IMR-90 (cell line): ENCODE results near the gene SNX7. TPM values are rescaled to one million over a fixed set of nuclear protein-coding genes. Genes with fewer than 3 reads are reported as not detected.

ENCODE experiments used
- ATAC-seq: fragments of 200-7000 bp; cut with Tn5 transposase; 2 replicates; pipeline ENCODE4 v1.9.1; 2020; ENCODE audit warnings: low read depth, mild to moderate bottlenecking, moderate library complexity
- BruUV-seq: library from RNA; stranded (reverse); fragments of 400-500 nt; replicated peaks from 2 replicates; lab custom pipeline; 2021; lab: Mats Ljungman, UMichigan
- CTCF ChIA-PET: fragments of 300-600 bp; formaldehyde crosslinking; extraction: SDS; loops from one replicate; lab custom pipeline; 2021; ENCODE audit warnings: antibody characterized with exemption; lab: Yijun Ruan, JAX
- POLR2A ChIA-PET: fragments of 300-600 bp; sonication (Branson Sonifier 250); formaldehyde crosslinking; loops from one replicate; lab custom pipeline; 2022; ENCODE audit warnings: antibody characterized with exemption; ENCODE audit not compliant: unreplicated experiment; lab: Charles Lee
- DNase-seq: peaks from one replicate; pipeline ENCODE4 v3.0.0; 2013
- H2AFZ ChIP-seq: replicated peaks from 2 replicates; pipeline ENCODE3; 2013; ENCODE audit warnings: low read length, mild to moderate bottlenecking; ENCODE audit not compliant: poor library complexity
- H2AK5ac ChIP-seq: 2 replicates; pipeline ENCODE4 v1.6.1; 2013; ENCODE audit warnings: low read depth, low read length, inconsistent platforms
- H2AK9ac ChIP-seq: replicated peaks from 2 replicates; pipeline ENCODE3; 2013; ENCODE audit warnings: mild to moderate bottlenecking, low read depth, low read length, moderate library complexity; ENCODE audit not compliant: poor library complexity
- H2BK120ac ChIP-seq: 2 replicates; pipeline ENCODE4 v1.6.1; 2013; ENCODE audit warnings: low read depth, low read length, inconsistent platforms
- H2BK15ac ChIP-seq: 3 replicates; pipeline ENCODE4 v1.6.1; 2013; ENCODE audit warnings: low read depth, low read length, inconsistent platforms
- H2BK20ac ChIP-seq: 2 replicates; pipeline ENCODE4 v1.6.1; 2013; ENCODE audit warnings: low read depth, mild to moderate bottlenecking, inconsistent platforms, low read length, moderate library complexity
- H2BK5ac ChIP-seq: 2 replicates; pipeline ENCODE4 v1.6.1; 2013; ENCODE audit warnings: mild to moderate bottlenecking, low read depth, low read length, inconsistent platforms; ENCODE audit not compliant: poor library complexity, severe bottlenecking
- H3K14ac ChIP-seq: replicated peaks from 2 replicates; pipeline ENCODE4 v1.6.1; 2013; ENCODE audit warnings: low read depth, low read length, inconsistent platforms
- H3K18ac ChIP-seq: 2 replicates; pipeline ENCODE4 v1.6.1; 2013; ENCODE audit warnings: low read depth, low read length, control low read depth
- H3K23ac ChIP-seq: 2 replicates; pipeline ENCODE4 v1.6.1; 2013; ENCODE audit warnings: low read depth, low read length, inconsistent platforms
- H3K27ac ChIP-seq: 2 replicates; pipeline ENCODE4 v1.5.1; 2013; ENCODE audit warnings: mild to moderate bottlenecking, control low read depth, low read length; ENCODE audit not compliant: insufficient read depth
- H3K27me3 ChIP-seq: 2 replicates; pipeline ENCODE4 v1.6.1; 2013; ENCODE audit warnings: low read length; ENCODE audit not compliant: control insufficient read depth, insufficient read depth
- H3K36me3 ChIP-seq: 2 replicates; pipeline ENCODE4 v1.6.1; 2013; ENCODE audit warnings: low read length, mixed read lengths; ENCODE audit not compliant: control insufficient read depth, insufficient read depth
- H3K4ac ChIP-seq: 2 replicates; pipeline ENCODE4 v1.6.1; 2013; ENCODE audit warnings: low read depth, low read length, inconsistent platforms
- H3K4me1 ChIP-seq: 2 replicates; pipeline ENCODE4 v1.6.1; 2013; ENCODE audit warnings: low read length, mixed read lengths; ENCODE audit not compliant: control insufficient read depth, insufficient read depth
- H3K4me2 ChIP-seq: 2 replicates; pipeline ENCODE4 v1.6.1; 2013; ENCODE audit warnings: low read depth, mild to moderate bottlenecking, control low read depth, low read length, moderate library complexity
- H3K4me3 ChIP-seq: 2 replicates; pipeline ENCODE4 v1.5.1; 2013; ENCODE audit warnings: low read depth, mild to moderate bottlenecking, control low read depth, low read length, moderate library complexity; ENCODE audit not compliant: insufficient read depth
- H3K56ac ChIP-seq: 2 replicates; pipeline ENCODE4 v1.6.1; 2013; ENCODE audit warnings: low read length, inconsistent platforms; ENCODE audit not compliant: insufficient read depth; ENCODE audit errors: extremely low read depth
- H3K79me1 ChIP-seq, 2 experiments: 2 replicates each; pipeline ENCODE4 v1.6.1; 2013; ENCODE audit warnings: low read length in 2 of 2, inconsistent platforms in 1 of 2, low read depth in 1 of 2
- H3K9ac ChIP-seq: 2 replicates; pipeline ENCODE4 v1.6.1; 2013; ENCODE audit warnings: low read depth, low read length, control low read depth
- H3K9me1 ChIP-seq: 2 replicates; pipeline ENCODE4 v1.6.1; 2013; ENCODE audit warnings: low read length, inconsistent platforms; ENCODE audit not compliant: insufficient read depth
- H3K9me3 ChIP-seq: 2 replicates; pipeline ENCODE4 v1.6.1; 2013; ENCODE audit warnings: low read length; ENCODE audit not compliant: control insufficient read depth, insufficient read depth
- H4K20me1 ChIP-seq: 2 replicates; pipeline ENCODE4 v1.6.1; 2013; ENCODE audit warnings: low read length, inconsistent platforms; ENCODE audit not compliant: insufficient read depth
- H4K5ac ChIP-seq: 2 replicates; pipeline ENCODE4 v1.6.1; 2013; ENCODE audit warnings: mild to moderate bottlenecking, low read depth, low read length, control low read depth
- H4K8ac ChIP-seq, 2 experiments: 2 replicates each; pipeline ENCODE4 v1.6.1; 2013; ENCODE audit warnings: low read depth in 2 of 2, low read length in 2 of 2, control low read depth in 1 of 2, inconsistent platforms in 1 of 2
- H4K91ac ChIP-seq: 2 replicates; pipeline ENCODE4 v1.6.1; 2013; ENCODE audit warnings: low read depth, low read length, inconsistent platforms; ENCODE audit not compliant: insufficient read depth
- BHLHE40 ChIP-seq: fragments of 150-350 bp; IDR thresholded peaks from 2 replicates; pipeline ENCODE4 v1.6.1; 2016; ENCODE audit warnings: mild to moderate bottlenecking, low read depth, low read length
- CEBPB ChIP-seq: IDR thresholded peaks from 2 replicates; pipeline ENCODE4 v1.6.1; 2012; ENCODE audit warnings: low read depth, low read length, improper control_type of control experiment
- CHD1 ChIP-seq: IDR thresholded peaks from 2 replicates; pipeline ENCODE4 v1.6.1; 2012; ENCODE audit warnings: low read depth, low read length, improper control_type of control experiment
- FOS ChIP-seq: fragments of 150-350 bp; IDR thresholded peaks from 2 replicates; pipeline ENCODE4 v1.6.1; 2016; ENCODE audit warnings: low read depth, low read length
- MAFK ChIP-seq: IDR thresholded peaks from 2 replicates; pipeline ENCODE4 v1.6.1; 2012; ENCODE audit warnings: low read depth, low read length, improper control_type of control experiment
- MXI1 ChIP-seq: IDR thresholded peaks from 2 replicates; pipeline ENCODE4 v1.6.1; 2012; ENCODE audit warnings: low read depth, mild to moderate bottlenecking, low read length, moderate library complexity, borderline replicate concordance
- NFE2L2 ChIP-seq: fragments of 150-350 bp; IDR thresholded peaks from 2 replicates; pipeline ENCODE4 v1.6.1; 2016; ENCODE audit warnings: low read depth, mild to moderate bottlenecking, low read length
- POLR2A ChIP-seq: IDR thresholded peaks from 2 replicates; pipeline ENCODE4 v1.6.1; 2012; ENCODE audit warnings: mild to moderate bottlenecking, low read depth, low read length
- RAD21 ChIP-seq: IDR thresholded peaks from 2 replicates; pipeline ENCODE4 v1.6.1; 2012; ENCODE audit warnings: low read length, improper control_type of control experiment
- RFX5 ChIP-seq: IDR thresholded peaks from 2 replicates; pipeline ENCODE4 v1.8.0; 2012; ENCODE audit warnings: low read depth, mild to moderate bottlenecking, low read length, moderate library complexity
- SMC3 ChIP-seq: fragments of 150-350 bp; IDR thresholded peaks from 2 replicates; pipeline ENCODE4 v1.6.1; 2016; ENCODE audit warnings: low read depth, mild to moderate bottlenecking, antibody characterized with exemption, low read length, moderate library complexity
- WGBS, 2 experiments: methylation state at CpG; one replicate each; pipeline versions ENCODE4 v1.1.5 to v1.1.7; 2013; ENCODE audit warnings: missing lambda C conversion rate in 2 of 2; ENCODE audit not compliant: insufficient read length in 1 of 2; ENCODE audit errors: extremely low coverage in 2 of 2; 5-methylcytosine and 5-hydroxymethylcytosine counted together
- dilution Hi-C: fragments of 300-500 bp; cut with HindIII; formaldehyde crosslinking; loops from one replicate; pipeline ENCODE4 v1.14.3; 2018; ENCODE audit warnings: low sequenced_read_pairs; ENCODE audit not compliant: unreplicated experiment
- in situ Hi-C: fragments of 300-500 bp; cut with MboI; formaldehyde crosslinking; loops from 3 replicates; pipeline ENCODE4 v1.14.3; 2019; ENCODE audit warnings: low sequenced_read_pairs, inconsistent platforms, mixed read lengths
- intact Hi-C: fragments of 100-400 bp; cut with micrococcal nuclease; formaldehyde crosslinking; loops from 2 replicates; pipeline ENCODE4 v1.10.0; 2022
- polyA plus RNA-seq, 3 experiments: library from polyadenylated mRNA; depleted of rRNA; stranded (reverse); fragments of >200 nt; gene quantifications; 2 replicates each; pipeline ENCODE4 v1.2.3, GENCODE V29; 2012; ENCODE audit warnings: low replicate concordance in 1 of 3
- total RNA-seq: library from RNA; depleted of rRNA; stranded (reverse); fragments of >200 nt; gene quantifications from 2 replicates; pipeline ENCODE4 v1.2.3, GENCODE V29; 2012
- TF ChIP-seq, protein P1 (sequence below): fragments of 150-350 bp; IDR thresholded peaks from 2 replicates; pipeline ENCODE4 v1.6.1; 2016; ENCODE audit warnings: low read depth, mild to moderate bottlenecking, low read length, moderate library complexity, borderline replicate concordance

SNX7 gene
- total and polyA plus RNA-seq, 2 of the 4 experiments (the other 2 are of a cell fraction): 22.5 to 24.4 TPM

- Histone ChIP-seq H2AK9ac (no peak overlapping the region), H2BK5ac (no peak overlapping the region), H3K9ac (no peak overlapping the region), H3K4ac (no peak overlapping the region), H3K27me3 (no peaks in the 10 kb centered on the region), H3K9me3 (no peaks in the 10 kb centered on the region), H3K4me2 (no peak overlapping the region), H4K20me1 (no peaks in the 10 kb centered on the region), H3K4me3 (no peak overlapping the region), H4K8ac (no peak overlapping the region), H4K91ac (no peak overlapping the region), H3K14ac (no peak overlapping the region), H2AK5ac (no peak overlapping the region), H4K5ac (no peak overlapping the region), H3K18ac (no peak overlapping the region), H2BK120ac (no peak overlapping the region), H3K4me1 (no peaks in the 10 kb centered on the region), H3K27ac (no peak overlapping the region), H2BK20ac (no peak overlapping the region), H3K9me1 (peaks cover 3% of the 10 kb centered on the region; the same call in 1 of the 2 replicates), H3K23ac (no peak overlapping the region), H3K36me3 (no peaks in the 10 kb centered on the region), H2AFZ (no peak overlapping the region), H3K56ac (no peak overlapping the region), H3K79me1 (no peaks in the 10 kb centered on the region), H2BK15ac (no peak overlapping the region)
- TF ChIP-seq BHLHE40 (no peak), MXI1 (no peak), CEBPB (no peak), MAFK (no peak), CHD1 (no peak), FOS (no peak), NFE2L2 (no peak), SMC3 (no peak), POLR2A (no peak), RAD21 (no peak), RFX5 (no peak)
- TF ChIP-seq, protein P1, sequence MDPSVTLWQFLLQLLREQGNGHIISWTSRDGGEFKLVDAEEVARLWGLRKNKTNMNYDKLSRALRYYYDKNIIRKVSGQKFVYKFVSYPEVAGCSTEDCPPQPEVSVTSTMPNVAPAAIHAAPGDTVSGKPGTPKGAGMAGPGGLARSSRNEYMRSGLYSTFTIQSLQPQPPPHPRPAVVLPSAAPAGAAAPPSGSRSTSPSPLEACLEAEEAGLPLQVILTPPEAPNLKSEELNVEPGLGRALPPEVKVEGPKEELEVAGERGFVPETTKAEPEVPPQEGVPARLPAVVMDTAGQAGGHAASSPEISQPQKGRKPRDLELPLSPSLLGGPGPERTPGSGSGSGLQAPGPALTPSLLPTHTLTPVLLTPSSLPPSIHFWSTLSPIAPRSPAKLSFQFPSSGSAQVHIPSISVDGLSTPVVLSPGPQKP: no peak
- DNase-seq: no peak
- dilution Hi-C loops (no loop called here), in situ Hi-C loops (no loop called here), intact Hi-C loops (no loop called here)
- POLR2A ChIA-PET: no interaction called here
- no TSS peak for BruUV-seq
- WGBS, 2 experiments: no CpG with 5 or more reads among the region's 3 CpGs
- no peak for ATAC-seq
- CTCF ChIA-PET: interaction anchor here (0.7 to 0.8 kb wide), 2 partner anchors 31 to 42 kb away, joined by 3 to 5 read pairs; no protein-coding TSS in a partner anchor
These were observed 107.6 kb downstream of the SNX7 start for GRCh38 chr1:98769162-98769561.
